Hepatocyte (in vitro differentiated cells): Measurements from ENCODE around the gene TSPAN3. TPM values are rescaled to one million over a fixed set of nuclear protein-coding genes. Genes with fewer than 3 reads are reported as not detected.

ENCODE experiments used
- DNase-seq: peaks from one replicate; pipeline ENCODE4 v3.0.0-alpha.2; 2016; ENCODE audit warnings: low spot score
- H2AFZ ChIP-seq: fragments of 200-600 bp; sonication (generic); 2 replicates; pipeline ENCODE4 v1.6.0; 2016; ENCODE audit warnings: antibody characterized with exemption, mild to moderate bottlenecking
- H3K27ac ChIP-seq: fragments of 200-600 bp; sonication (generic); 2 replicates; pipeline ENCODE4 v1.5.1; 2016; ENCODE audit warnings: mild to moderate bottlenecking
- H3K27me3 ChIP-seq: fragments of 200-600 bp; sonication (generic); 2 replicates; pipeline ENCODE4 v1.6.1; 2016
- H3K36me3 ChIP-seq: fragments of 200-600 bp; sonication (generic); replicated peaks from 2 replicates; pipeline ENCODE4 v1.5.1; 2016; ENCODE audit warnings: low read depth; ENCODE audit not compliant: insufficient read depth
- H3K4me1 ChIP-seq: fragments of 200-600 bp; sonication (generic); 2 replicates; pipeline ENCODE4 v1.5.1; 2016; ENCODE audit warnings: mild to moderate bottlenecking, moderate library complexity; ENCODE audit not compliant: insufficient read depth
- H3K4me2 ChIP-seq: fragments of 200-600 bp; sonication (generic); 2 replicates; pipeline ENCODE4 v1.6.0; 2016
- H3K4me3 ChIP-seq: fragments of 200-600 bp; sonication (generic); 2 replicates; pipeline ENCODE4 v1.5.1; 2016; ENCODE audit warnings: mild to moderate bottlenecking
- H3K79me2 ChIP-seq: fragments of 200-600 bp; sonication (generic); 2 replicates; pipeline ENCODE4 v1.6.0; 2017; ENCODE audit warnings: mild to moderate bottlenecking
- H3K9me2 ChIP-seq: fragments of 200-600 bp; sonication (generic); replicated peaks from 2 replicates; pipeline ENCODE4 v1.6.0; 2017; ENCODE audit warnings: mild to moderate bottlenecking; ENCODE audit not compliant: insufficient read depth
- H3K9me3 ChIP-seq: fragments of 200-600 bp; sonication (generic); 2 replicates; pipeline ENCODE4 v1.5.1; 2016; ENCODE audit warnings: low read depth, mild to moderate bottlenecking
- H4K20me1 ChIP-seq: fragments of 200-600 bp; sonication (generic); 2 replicates; pipeline ENCODE4 v1.6.0; 2016; ENCODE audit warnings: mild to moderate bottlenecking; ENCODE audit not compliant: insufficient read depth, poor library complexity, severe bottlenecking
- CTCF ChIP-seq: fragments of 200-600 bp; sonication (generic); IDR thresholded peaks from 2 replicates; pipeline ENCODE4 v1.5.1; 2016; ENCODE audit warnings: antibody characterized with exemption, mild to moderate bottlenecking; ENCODE audit not compliant: poor library complexity
- EZH2 ChIP-seq: fragments of 200-600 bp; sonication (generic); IDR thresholded peaks from 2 replicates; pipeline ENCODE4 v1.6.1; 2016; ENCODE audit warnings: antibody characterized with exemption, mild to moderate bottlenecking, borderline replicate concordance
- EZH2phosphoT487 ChIP-seq: fragments of 200-600 bp; sonication (generic); IDR thresholded peaks from one replicate; pipeline ENCODE4 v1.6.1; 2018; ENCODE audit warnings: antibody characterized with exemption, mild to moderate bottlenecking, low read depth, moderate library complexity; ENCODE audit not compliant: unreplicated experiment, severe bottlenecking
- whole genome bisulfite sequencing: methylation state at CpG from one replicate; pipeline ENCODE4 v1.1.6; 2016; ENCODE audit warnings: low lambda C conversion rate; ENCODE audit errors: missing lambda C conversion rate; 5-methylcytosine and 5-hydroxymethylcytosine counted together
- polyA plus RNA-seq: library from polyadenylated mRNA; unstranded; fragments of >200 nt; fragmentation: Nextera tagmentation; extraction: Ambion mirVana; gene quantifications from 2 replicates; pipeline ENCODE4 v1.2.1, GENCODE V29; 2016
- total RNA-seq: library from RNA; depleted of rRNA; stranded (reverse); fragments of >200 nt; gene quantifications from 2 replicates; pipeline ENCODE4 v1.2.3, GENCODE V29; 2014

Gene TSPAN3
- total and polyA plus RNA-seq, 2 experiments from 2014 or later, result 514 to 540 TPM

- no peaks in the 10 kb centered on the region for H3K4me1 ChIP-seq
- no peak overlapping the region for H3K4me3 ChIP-seq
- H3K27me3 ChIP-seq, result no peaks in the 10 kb centered on the region
- no peaks in the 10 kb centered on the region for H4K20me1 ChIP-seq
- TF ChIP-seq EZH2phosphoT487 (no peak), CTCF (no peak), EZH2 (no peak)
- no peak for DNase-seq
- no peaks in the 10 kb centered on the region for H3K9me2 ChIP-seq
- H3K79me2 ChIP-seq, result no peaks in the 10 kb centered on the region
- H2AFZ ChIP-seq, result no peak overlapping the region
- H3K27ac ChIP-seq, result no peak overlapping the region
- WGBS, result 79% methylated on average over 7 of the region's 7 CpGs
- no peaks in the 10 kb centered on the region for H3K9me3 ChIP-seq
- no peak overlapping the region for H3K4me2 ChIP-seq
- no peaks in the 10 kb centered on the region for H3K36me3 ChIP-seq
Observed at GRCh38 chr15:77021803-77022381, 49.0 kb downstream of the TSPAN3 start.

GRCh38 chr15:77021088-77021481, 49.8 kb downstream of the TSPAN3 start:
- Histone ChIP-seq H3K9me3 (no peaks in the 10 kb centered on the region), H2AFZ (no peak overlapping the region), H3K27ac (no peak overlapping the region), H3K79me2 (no peaks in the 10 kb centered on the region), H3K36me3 (no peaks in the 10 kb centered on the region), H3K4me1 (no peaks in the 10 kb centered on the region), H3K9me2 (no peaks in the 10 kb centered on the region), H3K4me3 (no peak overlapping the region), H3K27me3 (no peaks in the 10 kb centered on the region), H4K20me1 (no peaks in the 10 kb centered on the region), H3K4me2 (no peak overlapping the region)
- TF ChIP-seq EZH2 (no peak), EZH2phosphoT487 (no peak), CTCF (no peak)
- no peak for DNase-seq
- 75% methylated on average over 9 of the region's 9 CpGs for WGBS

- H3K36me3 ChIP-seq, result no peaks in the 10 kb centered on the region
Observed at GRCh38 chr15:77020348-77021087, 50.4 kb downstream of the TSPAN3 start.

More at GRCh38 chr15:77020348-77021087, 50.4 kb downstream of the TSPAN3 start:
- Histone ChIP-seq H2AFZ (no peak overlapping the region), H4K20me1 (no peaks in the 10 kb centered on the region), H3K27ac (no peak overlapping the region), H3K4me3 (no peak overlapping the region), H3K9me3 (no peaks in the 10 kb centered on the region), H3K79me2 (no peaks in the 10 kb centered on the region), H3K27me3 (no peaks in the 10 kb centered on the region), H3K4me1 (no peaks in the 10 kb centered on the region), H3K4me2 (no peak overlapping the region), H3K9me2 (no peaks in the 10 kb centered on the region)
- DNase-seq, result no peak
- WGBS, result 90% methylated on average over 6 of the region's 6 CpGs
- TF ChIP-seq EZH2 (no peak), CTCF (no peak), EZH2phosphoT487 (no peak)
